A673 (cell line): ENCODE results near the gene GRID1. TPM values are rescaled to one million over a fixed set of nuclear protein-coding genes. Genes with fewer than 3 reads are reported as not detected.

Experiments
- BruUV-seq: library from RNA; stranded (reverse); fragments of 400-500 nt; replicated peaks from 2 replicates; lab custom pipeline; 2021; lab: Mats Ljungman, UMichigan
- CTCF ChIA-PET: fragments of 300-600 bp; sonication (Branson Sonifier 250); formaldehyde crosslinking; loops from one replicate; lab custom pipeline; 2022; ENCODE audit warnings: antibody characterized with exemption; lab: Charles Lee
- POLR2A ChIA-PET: fragments of 300-600 bp; sonication (Branson Sonifier 250); formaldehyde crosslinking; loops from one replicate; lab custom pipeline; 2022; ENCODE audit warnings: antibody characterized with exemption; ENCODE audit not compliant: low non-redundant PET; lab: Charles Lee
- DNase-seq: peaks from one replicate; pipeline ENCODE4 v3.0.0-alpha.2; 2015; ENCODE audit warnings: low spot score
- H3K27ac ChIP-seq: fragments of 200-600 bp; sonication (generic); 2 replicates; pipeline ENCODE4 v1.5.1; 2016; ENCODE audit warnings: mixed run types, low read depth, mild to moderate bottlenecking, mixed read lengths, antibody characterized with exemption, low read length; ENCODE audit not compliant: poor library complexity, severe bottlenecking
- H3K27me3 ChIP-seq: fragments of 200-600 bp; sonication (generic); replicated peaks from 2 replicates; pipeline ENCODE4 v1.6.1; 2017; ENCODE audit warnings: mixed run types, low read depth, mild to moderate bottlenecking, mixed read lengths, antibody characterized with exemption, low read length; ENCODE audit not compliant: insufficient read depth, poor library complexity
- H3K36me3 ChIP-seq: fragments of 200-600 bp; sonication (generic); 2 replicates; pipeline ENCODE4 v1.6.1; 2016; ENCODE audit warnings: mixed run types, mild to moderate bottlenecking, mixed read lengths, antibody characterized with exemption, low read length; ENCODE audit not compliant: insufficient read depth, poor library complexity, severe bottlenecking
- H3K4me1 ChIP-seq: fragments of 200-600 bp; sonication (generic); 2 replicates; pipeline ENCODE4 v1.6.1; 2017; ENCODE audit warnings: mixed run types, mild to moderate bottlenecking, mixed read lengths, antibody characterized with exemption, low read length; ENCODE audit not compliant: insufficient read depth, poor library complexity, severe bottlenecking
- H3K4me3 ChIP-seq: fragments of 200-600 bp; sonication (generic); 2 replicates; pipeline ENCODE4 v1.5.1; 2016; ENCODE audit warnings: low read depth, mixed run types, mild to moderate bottlenecking, mixed read lengths, low read length; ENCODE audit not compliant: poor library complexity, severe bottlenecking
- H3K9me3 ChIP-seq: fragments of 200-600 bp; sonication (generic); 2 replicates; pipeline ENCODE4 v1.6.1; 2016; ENCODE audit warnings: mixed run types, low read depth, mild to moderate bottlenecking, mixed read lengths, antibody characterized with exemption, low read length; ENCODE audit not compliant: poor library complexity, severe bottlenecking
- EZH2 ChIP-seq: fragments of 200-600 bp; sonication (generic); IDR thresholded peaks from 2 replicates; pipeline ENCODE4 v1.6.1; 2017; ENCODE audit warnings: borderline replicate concordance, low read depth, mild to moderate bottlenecking, mixed read lengths, antibody characterized with exemption, low read length; ENCODE audit not compliant: poor library complexity, severe bottlenecking
- intact Hi-C: fragments of 100-400 bp; cut with micrococcal nuclease; formaldehyde crosslinking; loops from one replicate; pipeline ENCODE4 v1.10.0; 2022; ENCODE audit not compliant: unreplicated experiment
- total RNA-seq: library from RNA; stranded (reverse); gene quantifications from 2 replicates; pipeline ENCODE4 v1.2.3, GENCODE V29; 2021
- TF ChIP-seq, protein P1 (sequence below): fragments of 300-800, 200-600 bp; sonication (generic); conservative IDR thresholded peaks from 2 replicates; pipeline ENCODE4 v1.5.1; 2017; ENCODE audit warnings: low read depth, mild to moderate bottlenecking, antibody characterized with exemption, low read length, moderate library complexity, mixed read lengths

Gene GRID1
- total RNA-seq, 1 experiment from 2014 or later = not detected

DNA sequence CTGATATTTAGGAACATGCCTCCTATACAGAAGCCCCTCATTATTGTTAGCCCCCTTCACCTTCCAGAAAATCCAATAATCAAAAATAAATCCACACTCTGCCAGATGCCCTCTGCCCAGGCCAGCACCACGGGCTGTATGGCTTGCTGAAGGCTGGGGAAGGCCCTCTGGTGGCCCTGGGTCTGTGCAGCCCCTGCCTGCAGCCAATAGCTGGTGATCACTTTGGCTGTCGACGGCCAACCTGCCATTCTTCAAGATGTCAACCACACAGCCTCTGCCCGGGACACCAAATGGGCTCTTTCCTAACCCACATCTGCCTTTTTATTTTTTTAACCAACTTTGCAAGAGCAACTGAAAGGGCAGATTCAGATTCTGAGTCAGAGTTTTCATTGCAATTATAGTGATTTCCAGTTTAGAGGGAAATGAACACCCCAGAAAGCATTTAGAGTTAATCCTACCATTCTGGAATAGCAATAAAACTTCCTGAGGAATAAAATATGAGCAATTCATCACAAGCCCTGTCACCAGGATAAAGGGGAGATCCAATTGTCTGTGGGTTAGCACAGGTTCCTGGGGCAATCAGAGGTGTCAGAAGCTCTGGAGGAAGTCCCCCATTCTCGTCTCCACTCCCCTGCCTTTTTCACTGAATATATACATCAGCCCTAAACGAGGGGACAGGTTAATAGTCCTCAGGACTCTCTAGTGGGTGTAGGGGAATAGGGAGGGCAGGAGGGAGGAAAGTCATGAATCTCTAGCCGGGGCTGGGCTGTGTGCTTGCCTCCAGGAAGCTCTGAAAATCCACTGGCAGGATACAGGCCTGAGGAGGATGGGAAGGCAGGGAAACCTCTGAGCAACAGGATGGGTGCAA is 211.3 kb downstream of the GRID1 start:
- CTCF ChIA-PET = interaction anchor here (0.6 kb wide), 1 partner anchor 745 kb away, joined by 3 read pairs; no protein-coding TSS in a partner anchor
- Histone ChIP-seq H3K27me3 (no peaks in the 10 kb centered on the region), H3K4me1 (no peaks in the 10 kb centered on the region), H3K36me3 (no peaks in the 10 kb centered on the region), H3K4me3 (no peak overlapping the region), H3K27ac (no peak overlapping the region), H3K9me3 (no peaks in the 10 kb centered on the region)
- DNase-seq = peak; percentile 26
- no peak for TF ChIP-seq EZH2
- TF ChIP-seq, protein P1, sequence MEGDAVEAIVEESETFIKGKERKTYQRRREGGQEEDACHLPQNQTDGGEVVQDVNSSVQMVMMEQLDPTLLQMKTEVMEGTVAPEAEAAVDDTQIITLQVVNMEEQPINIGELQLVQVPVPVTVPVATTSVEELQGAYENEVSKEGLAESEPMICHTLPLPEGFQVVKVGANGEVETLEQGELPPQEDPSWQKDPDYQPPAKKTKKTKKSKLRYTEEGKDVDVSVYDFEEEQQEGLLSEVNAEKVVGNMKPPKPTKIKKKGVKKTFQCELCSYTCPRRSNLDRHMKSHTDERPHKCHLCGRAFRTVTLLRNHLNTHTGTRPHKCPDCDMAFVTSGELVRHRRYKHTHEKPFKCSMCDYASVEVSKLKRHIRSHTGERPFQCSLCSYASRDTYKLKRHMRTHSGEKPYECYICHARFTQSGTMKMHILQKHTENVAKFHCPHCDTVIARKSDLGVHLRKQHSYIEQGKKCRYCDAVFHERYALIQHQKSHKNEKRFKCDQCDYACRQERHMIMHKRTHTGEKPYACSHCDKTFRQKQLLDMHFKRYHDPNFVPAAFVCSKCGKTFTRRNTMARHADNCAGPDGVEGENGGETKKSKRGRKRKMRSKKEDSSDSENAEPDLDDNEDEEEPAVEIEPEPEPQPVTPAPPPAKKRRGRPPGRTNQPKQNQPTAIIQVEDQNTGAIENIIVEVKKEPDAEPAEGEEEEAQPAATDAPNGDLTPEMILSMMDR = 0 out of 2 replicates have a peak, but pooled peaks have one; percentile 18
- BruUV-seq = no TSS peak
- intact Hi-C loops = no loop called here
- POLR2A ChIA-PET = no interaction called here

- TF ChIP-seq, protein P1 = no peak
- no peak for TF ChIP-seq EZH2
- Histone ChIP-seq H3K4me1 (no peaks in the 10 kb centered on the region), H3K27me3 (peaks cover 9% of the 10 kb centered on the region), H3K9me3 (no peaks in the 10 kb centered on the region), H3K4me3 (no peak overlapping the region), H3K27ac (no peak overlapping the region), H3K36me3 (no peaks in the 10 kb centered on the region)
- no peak for DNase-seq
- ChIA-PET CTCF (no interaction called here), POLR2A (no interaction called here)
- intact Hi-C loops = no loop called here
- no TSS peak for BruUV-seq
These were observed 212.8 kb downstream of the GRID1 start for GRCh38 chr10:86153751-86154150.

GRCh38 chr10:86152911-86153310 is 213.7 kb downstream of the GRID1 start:
- H3K4me3 ChIP-seq = no peak overlapping the region
- no peaks in the 10 kb centered on the region for H3K4me1 ChIP-seq
- BruUV-seq = no TSS peak
- intact Hi-C loops = no loop called here
- H3K9me3 ChIP-seq = no peaks in the 10 kb centered on the region
- peaks cover 12% of the 10 kb centered on the region for H3K27me3 ChIP-seq
- DNase-seq = no peak
- H3K27ac ChIP-seq = no peak overlapping the region
- H3K36me3 ChIP-seq = no peaks in the 10 kb centered on the region
- ChIA-PET CTCF (no interaction called here), POLR2A (no interaction called here)
- TF ChIP-seq, protein P1 = no peak
